Measurements from ENCODE around the gene RABL2A. TPM values are rescaled to one million over a fixed set of nuclear protein-coding genes. Genes with fewer than 3 reads are reported as not detected.
A peak's percentile ranks its signal among the peaks of the same experiment; 100 is the strongest.
"Not testable (repeated sequence)": the region's sequence is repeated elsewhere in the genome, so short reads cannot be mapped to it uniquely, and the experiment has no call there.

The RABL2A gene
- total RNA-seq, 3 donors from 2014 or later (not counting 1 experiment from before 2014, with no cell fraction given), result 16.7 to 23.5 (median 22.5) TPM

DNA sequence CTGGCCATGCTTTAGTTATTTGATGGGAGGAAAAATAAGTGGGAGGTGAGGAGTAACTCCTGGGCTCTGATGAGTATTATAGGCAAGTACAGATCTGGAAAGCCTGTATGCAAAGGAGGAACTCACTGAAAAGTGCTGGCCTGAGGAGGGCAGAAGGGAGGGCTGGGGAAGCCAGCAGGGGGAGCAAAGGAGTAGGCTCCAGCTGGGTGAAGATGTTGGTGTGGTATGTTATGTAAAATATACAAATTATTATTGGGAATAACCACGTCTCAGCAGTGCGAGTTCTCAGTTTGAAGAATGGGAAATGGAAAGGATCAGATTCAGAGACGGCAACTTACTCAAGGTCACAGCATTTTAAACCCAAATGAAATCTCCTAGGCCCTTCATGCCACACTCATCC is 39.9 kb upstream of the RABL2A start:
- ATAC-seq; H3K27me3 Mint-ChIP-seq (ENCODE audit: low read depth in 2 of 2); H3K27me3 ChIP-seq (ENCODE audit: control insufficient read depth, insufficient read depth, low read length); H3K9me3 Mint-ChIP-seq; H3K36me3 Mint-ChIP-seq; H3K9me3 ChIP-seq (ENCODE audit: control insufficient read depth, insufficient read depth, low read length); H3K27ac ChIP-seq (ENCODE audit: low read length); H3K27ac Mint-ChIP-seq; intact Hi-C loops (cut with micrococcal nuclease); H3K36me3 ChIP-seq (ENCODE audit: control insufficient read depth, insufficient read depth, low read length); H3K4me3 ChIP-seq (ENCODE audit: low read length): not testable (repeated sequence)
- 58% methylated on average over 2 of the region's 3 CpGs for WGBS (ENCODE audit: insufficient coverage)
- peak overlapping the region; percentile 1 for H3K4me3 Mint-ChIP-seq
- peaks cover 12% of the 10 kb centered on the region for H3K4me1 ChIP-seq (ENCODE audit: control insufficient read depth, insufficient read depth, low read length)
- TF ChIP-seq, protein P1, sequence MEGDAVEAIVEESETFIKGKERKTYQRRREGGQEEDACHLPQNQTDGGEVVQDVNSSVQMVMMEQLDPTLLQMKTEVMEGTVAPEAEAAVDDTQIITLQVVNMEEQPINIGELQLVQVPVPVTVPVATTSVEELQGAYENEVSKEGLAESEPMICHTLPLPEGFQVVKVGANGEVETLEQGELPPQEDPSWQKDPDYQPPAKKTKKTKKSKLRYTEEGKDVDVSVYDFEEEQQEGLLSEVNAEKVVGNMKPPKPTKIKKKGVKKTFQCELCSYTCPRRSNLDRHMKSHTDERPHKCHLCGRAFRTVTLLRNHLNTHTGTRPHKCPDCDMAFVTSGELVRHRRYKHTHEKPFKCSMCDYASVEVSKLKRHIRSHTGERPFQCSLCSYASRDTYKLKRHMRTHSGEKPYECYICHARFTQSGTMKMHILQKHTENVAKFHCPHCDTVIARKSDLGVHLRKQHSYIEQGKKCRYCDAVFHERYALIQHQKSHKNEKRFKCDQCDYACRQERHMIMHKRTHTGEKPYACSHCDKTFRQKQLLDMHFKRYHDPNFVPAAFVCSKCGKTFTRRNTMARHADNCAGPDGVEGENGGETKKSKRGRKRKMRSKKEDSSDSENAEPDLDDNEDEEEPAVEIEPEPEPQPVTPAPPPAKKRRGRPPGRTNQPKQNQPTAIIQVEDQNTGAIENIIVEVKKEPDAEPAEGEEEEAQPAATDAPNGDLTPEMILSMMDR (IDR thresholded peaks at IDR 0.05), result peak; percentile 50
- peak; percentile 53 to 71 for DNase-seq
- H3K4me1 Mint-ChIP-seq, result peaks cover 19 to 39% of the 10 kb centered on the region in 2 donors

DNA sequence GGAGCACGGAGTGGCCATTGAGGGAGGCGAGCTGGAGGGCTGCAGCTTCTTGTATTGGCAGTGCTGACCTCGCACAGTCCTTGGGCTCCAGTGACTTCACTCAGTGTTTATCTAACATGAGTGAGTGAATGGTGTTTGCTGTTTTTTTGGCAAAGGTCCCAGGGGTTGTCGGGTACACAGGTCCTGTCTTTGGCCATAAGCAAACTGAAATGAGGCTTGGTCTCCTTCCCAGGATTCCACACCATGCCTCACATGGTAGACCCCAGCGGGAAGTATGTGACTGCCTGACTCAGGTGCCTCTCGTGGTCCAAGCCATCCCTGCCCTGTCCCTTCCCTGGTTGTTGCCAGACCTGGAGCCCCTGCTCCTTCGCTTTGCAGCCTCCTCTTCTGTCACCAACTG is 37.5 kb upstream of the RABL2A start:
- peaks cover 12% of the 10 kb centered on the region for H3K4me1 ChIP-seq (ENCODE audit: control insufficient read depth, insufficient read depth, low read length)
- H3K4me3 ChIP-seq (ENCODE audit: low read length); H3K9me3 Mint-ChIP-seq; ATAC-seq; H3K27me3 Mint-ChIP-seq (ENCODE audit: low read depth in 2 of 2); H3K4me3 Mint-ChIP-seq; H3K36me3 ChIP-seq (ENCODE audit: control insufficient read depth, insufficient read depth, low read length); H3K27me3 ChIP-seq (ENCODE audit: control insufficient read depth, insufficient read depth, low read length); DNase-seq; H3K9me3 ChIP-seq (ENCODE audit: control insufficient read depth, insufficient read depth, low read length); H3K27ac Mint-ChIP-seq; H3K27ac ChIP-seq (ENCODE audit: low read length); H3K36me3 Mint-ChIP-seq; intact Hi-C loops (cut with micrococcal nuclease): not testable (repeated sequence)
- peaks cover 11 to 31% of the 10 kb centered on the region in 2 donors for H3K4me1 Mint-ChIP-seq
- 89% methylated on average over 4 of the region's 7 CpGs for WGBS (ENCODE audit: insufficient coverage)

DNA sequence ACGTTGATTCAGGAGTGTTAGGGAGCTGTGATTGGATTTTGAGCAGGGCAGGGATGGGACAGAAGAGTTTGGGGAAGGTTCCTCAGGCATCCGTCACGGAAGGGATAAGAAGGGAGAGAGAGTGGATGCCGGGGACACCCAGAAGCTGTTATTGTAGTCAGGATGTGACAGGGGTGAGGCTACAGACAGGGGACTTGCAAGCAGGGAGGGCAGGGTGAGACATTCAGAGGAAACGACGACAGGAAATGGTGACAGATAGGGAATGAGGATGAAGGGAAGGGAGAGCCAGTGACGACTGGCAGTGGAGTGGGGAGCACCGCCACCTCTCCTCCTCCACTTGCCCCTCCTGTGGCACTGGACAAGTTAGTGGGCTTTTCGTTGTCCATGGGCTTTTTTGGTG is 35.1 kb upstream of the RABL2A start:
- Mint-ChIP-seq H3K27ac (peak overlapping the region in 1 of 2 donors; percentile 16), H3K4me1 (peaks cover 0 to 20% of the 10 kb centered on the region in 2 donors)
- H3K27me3 ChIP-seq (ENCODE audit: control insufficient read depth, insufficient read depth, low read length); intact Hi-C loops (cut with micrococcal nuclease); H3K9me3 ChIP-seq (ENCODE audit: control insufficient read depth, insufficient read depth, low read length); H3K9me3 Mint-ChIP-seq; H3K27me3 Mint-ChIP-seq (ENCODE audit: low read depth in 2 of 2); H3K27ac ChIP-seq (ENCODE audit: low read length); H3K36me3 ChIP-seq (ENCODE audit: control insufficient read depth, insufficient read depth, low read length); H3K4me3 Mint-ChIP-seq; H3K36me3 Mint-ChIP-seq; ATAC-seq; H3K4me3 ChIP-seq (ENCODE audit: low read length): not testable (repeated sequence)
- peaks cover 12% of the 10 kb centered on the region for H3K4me1 ChIP-seq (ENCODE audit: control insufficient read depth, insufficient read depth, low read length)
- DNase-seq, result peak in 1 of 2 donors; percentile 37
- no CpG with 5 or more reads among the region's 9 CpGs for WGBS (ENCODE audit: insufficient coverage)

DNA sequence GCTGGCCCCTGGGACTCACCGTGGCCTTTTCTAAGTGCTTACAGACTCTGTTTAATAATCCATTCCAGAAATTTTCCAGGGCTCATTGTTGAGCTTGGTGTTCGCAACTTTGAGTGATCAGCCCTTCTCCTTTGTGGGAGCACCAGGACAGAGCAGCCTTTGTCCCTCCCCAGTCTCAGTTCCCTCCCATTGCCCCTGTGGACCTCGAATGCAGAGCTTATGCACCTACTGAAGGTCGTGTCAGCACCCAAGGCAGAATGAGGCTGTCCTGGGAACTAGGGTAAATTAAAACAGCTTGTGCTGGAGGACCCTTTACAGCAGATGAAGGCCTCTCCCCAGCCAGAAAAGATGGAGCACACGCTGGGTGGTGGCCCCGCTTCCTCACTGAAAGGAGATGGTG is 33.8 kb upstream of the RABL2A start:
- H3K9me3 Mint-ChIP-seq; H3K27me3 ChIP-seq (ENCODE audit: control insufficient read depth, insufficient read depth, low read length); ATAC-seq; H3K9me3 ChIP-seq (ENCODE audit: control insufficient read depth, insufficient read depth, low read length); intact Hi-C loops (cut with micrococcal nuclease); H3K27ac ChIP-seq (ENCODE audit: low read length); H3K4me3 ChIP-seq (ENCODE audit: low read length); H3K36me3 ChIP-seq (ENCODE audit: control insufficient read depth, insufficient read depth, low read length); H3K4me3 Mint-ChIP-seq; H3K27ac Mint-ChIP-seq; H3K27me3 Mint-ChIP-seq (ENCODE audit: low read depth in 2 of 2); DNase-seq; H3K36me3 Mint-ChIP-seq: not testable (repeated sequence)
- H3K4me1 Mint-ChIP-seq, result peaks cover 0 to 15% of the 10 kb centered on the region in 2 donors
- peaks cover 12% of the 10 kb centered on the region for H3K4me1 ChIP-seq (ENCODE audit: control insufficient read depth, insufficient read depth, low read length)
- WGBS (ENCODE audit: insufficient coverage), result 97% methylated on average over 3 of the region's 6 CpGs

DNA sequence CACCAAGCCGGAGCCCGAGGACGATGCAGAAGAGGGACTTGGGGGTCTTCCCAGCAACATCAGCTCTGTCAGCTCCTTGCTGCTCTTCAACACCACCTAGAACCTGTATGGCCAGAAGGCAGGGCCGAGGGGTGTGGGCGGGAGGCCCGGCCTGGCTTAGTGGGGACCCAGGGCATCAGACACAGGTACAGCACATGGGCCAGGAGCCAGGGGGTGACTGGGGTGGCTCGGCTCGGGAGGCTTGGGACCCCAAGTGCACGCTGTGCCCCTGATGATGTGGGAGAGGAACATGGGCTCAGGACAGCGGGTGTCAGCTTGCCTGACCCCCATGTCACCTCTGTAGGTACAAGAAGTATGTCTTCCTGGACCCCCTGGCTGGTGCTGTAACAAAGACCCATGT is 31.3 kb upstream of the RABL2A start:
- ATAC-seq; H3K9me3 ChIP-seq (ENCODE audit: control insufficient read depth, insufficient read depth, low read length); intact Hi-C loops (cut with micrococcal nuclease); H3K27me3 ChIP-seq (ENCODE audit: control insufficient read depth, insufficient read depth, low read length); H3K27ac Mint-ChIP-seq; H3K9me3 Mint-ChIP-seq; H3K27ac ChIP-seq (ENCODE audit: low read length); H3K36me3 ChIP-seq (ENCODE audit: control insufficient read depth, insufficient read depth, low read length); H3K27me3 Mint-ChIP-seq (ENCODE audit: low read depth in 2 of 2); H3K4me3 Mint-ChIP-seq; H3K36me3 Mint-ChIP-seq; H3K4me3 ChIP-seq (ENCODE audit: low read length); DNase-seq: not testable (repeated sequence)
- peaks cover 12% of the 10 kb centered on the region for H3K4me1 ChIP-seq (ENCODE audit: control insufficient read depth, insufficient read depth, low read length)
- peaks cover 0 to 15% of the 10 kb centered on the region in 2 donors for H3K4me1 Mint-ChIP-seq
- WGBS (ENCODE audit: insufficient coverage), result 96% methylated on average over 7 of the region's 10 CpGs

DNA sequence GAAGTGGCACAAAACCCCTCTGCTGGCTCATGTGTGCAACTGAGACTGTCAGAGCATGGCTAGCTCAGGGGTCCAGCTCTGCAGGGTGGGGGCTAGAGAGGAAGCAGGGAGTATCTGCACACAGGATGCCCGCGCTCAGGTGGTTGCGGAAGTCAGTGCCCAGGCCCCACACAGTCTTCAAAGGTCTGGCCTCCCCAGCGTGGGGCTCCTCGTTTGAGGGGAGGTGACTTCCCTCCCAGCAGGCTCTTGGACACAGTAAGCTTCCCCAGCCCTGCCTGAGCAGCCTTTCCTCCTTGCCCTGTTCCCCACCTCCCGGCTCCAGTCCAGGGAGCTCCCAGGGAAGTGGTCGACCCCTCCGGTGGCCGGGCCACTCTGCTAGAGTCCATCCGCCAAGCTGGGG is 29.9 kb upstream of the RABL2A start:
- ATAC-seq; H3K4me3 Mint-ChIP-seq; H3K27me3 ChIP-seq (ENCODE audit: control insufficient read depth, insufficient read depth, low read length); H3K4me1 ChIP-seq (ENCODE audit: control insufficient read depth, insufficient read depth, low read length); H3K27ac Mint-ChIP-seq; H3K36me3 ChIP-seq (ENCODE audit: control insufficient read depth, insufficient read depth, low read length); intact Hi-C loops (cut with micrococcal nuclease); H3K4me3 ChIP-seq (ENCODE audit: low read length); H3K27ac ChIP-seq (ENCODE audit: low read length); H3K9me3 Mint-ChIP-seq; H3K27me3 Mint-ChIP-seq (ENCODE audit: low read depth in 2 of 2); H3K9me3 ChIP-seq (ENCODE audit: control insufficient read depth, insufficient read depth, low read length); H3K36me3 Mint-ChIP-seq; H3K4me1 Mint-ChIP-seq; DNase-seq: not testable (repeated sequence)
- 90% methylated on average over 5 of the region's 10 CpGs for WGBS (ENCODE audit: insufficient coverage)

DNA sequence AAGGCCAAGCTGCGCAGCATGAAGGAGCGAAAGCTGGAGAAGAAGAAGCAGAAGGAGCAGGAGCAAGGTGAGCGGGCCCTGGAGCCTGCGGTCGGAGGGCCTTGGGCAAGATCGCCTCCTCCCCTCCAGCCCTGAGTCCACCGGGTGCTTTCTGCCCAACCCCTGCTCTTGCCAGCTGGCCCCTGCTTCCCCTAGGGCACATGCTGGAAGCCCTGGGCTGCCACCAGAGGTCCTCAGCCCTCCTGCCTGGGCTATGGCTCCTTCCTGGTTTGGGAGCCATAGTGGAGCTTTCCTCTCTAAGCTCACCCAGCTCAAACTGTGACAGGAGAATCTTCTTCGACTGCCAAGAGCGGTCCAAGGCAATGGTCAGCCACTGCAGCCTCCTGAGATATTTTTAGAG is 29.5 kb upstream of the RABL2A start:
- H3K27ac ChIP-seq (ENCODE audit: low read length); H3K27ac Mint-ChIP-seq; H3K27me3 Mint-ChIP-seq (ENCODE audit: low read depth in 2 of 2); H3K9me3 ChIP-seq (ENCODE audit: control insufficient read depth, insufficient read depth, low read length); DNase-seq; H3K27me3 ChIP-seq (ENCODE audit: control insufficient read depth, insufficient read depth, low read length); ATAC-seq; H3K4me1 Mint-ChIP-seq; H3K9me3 Mint-ChIP-seq; H3K4me3 Mint-ChIP-seq; H3K36me3 ChIP-seq (ENCODE audit: control insufficient read depth, insufficient read depth, low read length); intact Hi-C loops (cut with micrococcal nuclease); H3K4me1 ChIP-seq (ENCODE audit: control insufficient read depth, insufficient read depth, low read length); H3K4me3 ChIP-seq (ENCODE audit: low read length); H3K36me3 Mint-ChIP-seq: not testable (repeated sequence)
- WGBS (ENCODE audit: insufficient coverage), result 68% methylated on average over 2 of the region's 9 CpGs
